NCI-H2171 (cell line): Measurements from ENCODE around the gene MAGEB17.
"Not testable (repeated sequence)": the region's sequence is repeated elsewhere in the genome, so short reads cannot be mapped to it uniquely, and the experiment has no call there.

Experiments used
- DNase-seq: peaks from one replicate; lab custom pipeline; 2025; lab: John Stamatoyannopoulos, UW

MAGEB17 gene

GRCh38 chrX:16167181-16167580, at the start of gene MAGEB17:
Gene MAGEB17 (plus strand): TSS chrX:16167481. CDS start chrX:16170383, 2,902 bp downstream.
- DNase-seq, result no peak

- no peak for DNase-seq
These were observed 47.7 kb upstream of the MAGEB17 start for GRCh38 chrX:16119353-16120220.

- DNase-seq, result no peak
These were observed 46.9 kb upstream of the MAGEB17 start for GRCh38 chrX:16120431-16120830.

GRCh38 chrX:16123222-16123786, 44.0 kb upstream of the MAGEB17 start, which contains the start of gene GRPR:
Gene GRPR (plus strand): TSS chrX:16123565. CDS start chrX:16123954, 389 bp downstream.
- DNase-seq, result peak; percentile 25

GRCh38 chrX:16124201-16124600, 43.1 kb upstream of the MAGEB17 start:
- no peak for DNase-seq

- no peak for DNase-seq
These were observed 41.6 kb upstream of the MAGEB17 start for GRCh38 chrX:16125520-16126149.

- no peak for DNase-seq
These were observed 36.6 kb upstream of the MAGEB17 start for GRCh38 chrX:16130707-16131106.

- no peak for DNase-seq
These were observed 32.3 kb upstream of the MAGEB17 start for GRCh38 chrX:16134936-16135335.

- DNase-seq, result no peak
These were observed 31.2 kb upstream of the MAGEB17 start for GRCh38 chrX:16136080-16136479.

GRCh38 chrX:16137416-16138107, 29.7 kb upstream of the MAGEB17 start:
- no peak for DNase-seq

GRCh38 chrX:16138108-16138427, 29.2 kb upstream of the MAGEB17 start:
- DNase-seq, result no peak

- no peak for DNase-seq
These were observed 26.8 kb upstream of the MAGEB17 start for GRCh38 chrX:16140448-16140847.

- no peak for DNase-seq
These were observed 26.3 kb upstream of the MAGEB17 start for GRCh38 chrX:16140983-16141382.

- DNase-seq, result no peak
These were observed 25.6 kb upstream of the MAGEB17 start for GRCh38 chrX:16141422-16142245.

GRCh38 chrX:16142246-16142558, 25.1 kb upstream of the MAGEB17 start:
- DNase-seq, result no peak

GRCh38 chrX:16143968-16144367, 23.3 kb upstream of the MAGEB17 start:
- DNase-seq, result no peak

GRCh38 chrX:16144420-16144819, 22.9 kb upstream of the MAGEB17 start:
- no peak for DNase-seq

GRCh38 chrX:16145093-16145492, 22.2 kb upstream of the MAGEB17 start:
- not testable (repeated sequence) for DNase-seq

- no peak for DNase-seq
These were observed 21.6 kb upstream of the MAGEB17 start for GRCh38 chrX:16145656-16146055.

GRCh38 chrX:16148896-16149295, 18.4 kb upstream of the MAGEB17 start:
- DNase-seq, result no peak

- DNase-seq, result no peak
These were observed 11.6 kb upstream of the MAGEB17 start for GRCh38 chrX:16155581-16156096.
